PC-3 (cell line): Measurements from ENCODE around the gene HEPACAM2. TPM values are rescaled to one million over a fixed set of nuclear protein-coding genes. Genes with fewer than 3 reads are reported as not detected.
A peak's percentile ranks its signal among the peaks of the same experiment; 100 is the strongest.

Source experiments
- ATAC-seq: fragments of 200-7000 bp; cut with Tn5 transposase; 2 replicates; pipeline ENCODE4 v1.9.1; 2020; ENCODE audit warnings: mild to moderate bottlenecking, moderate library complexity
- BruUV-seq: library from RNA; stranded (reverse); fragments of 400-500 nt; replicated peaks from 2 replicates; lab custom pipeline; 2021; lab: Mats Ljungman, UMichigan
- CTCF ChIA-PET: fragments of 300-600 bp; sonication (Branson Sonifier 250); formaldehyde crosslinking; loops from one replicate; lab custom pipeline; 2022; ENCODE audit warnings: antibody characterized with exemption; lab: Charles Lee
- POLR2A ChIA-PET: fragments of 300-600 bp; sonication (Branson Sonifier 250); formaldehyde crosslinking; loops from one replicate; lab custom pipeline; 2022; ENCODE audit warnings: antibody characterized with exemption; ENCODE audit not compliant: unreplicated experiment; lab: Charles Lee
- DNase-seq: peaks from one replicate; pipeline ENCODE4 v3.0.0-alpha.2; 2015
- H2AFZ ChIP-seq: fragments of 300-600 bp; sonication (generic); 2 replicates; pipeline ENCODE4 v1.6.0; 2016; ENCODE audit warnings: antibody characterized with exemption, low read length
- H3F3A ChIP-seq: fragments of 300-600 bp; sonication (generic); one replicate; pipeline ENCODE4 v1.6.0; 2017; ENCODE audit warnings: antibody characterized with exemption, low read length, control low read depth, mild to moderate bottlenecking; ENCODE audit not compliant: unreplicated experiment
- H3K27ac ChIP-seq: fragments of 300-600 bp; sonication (generic); 2 replicates; pipeline ENCODE4 v1.5.1; 2016; ENCODE audit warnings: mild to moderate bottlenecking, low read length
- H3K27me3 ChIP-seq: fragments of 300-600 bp; sonication (generic); 2 replicates; pipeline ENCODE4 v1.6.1; 2016; ENCODE audit warnings: low read length, mixed read lengths
- H3K36me3 ChIP-seq: fragments of 300-600 bp; sonication (generic); 2 replicates; pipeline ENCODE4 v1.6.1; 2016; ENCODE audit warnings: low read depth, mixed run types, low read length, mixed read lengths
- H3K4me1 ChIP-seq: fragments of 300-600 bp; sonication (generic); 2 replicates; pipeline ENCODE4 v1.5.1; 2016; ENCODE audit warnings: low read length; ENCODE audit not compliant: insufficient read depth
- H3K4me2 ChIP-seq: fragments of 300-600 bp; sonication (generic); 2 replicates; pipeline ENCODE4 v1.6.0; 2016; ENCODE audit warnings: low read length
- H3K4me3 ChIP-seq: fragments of 300-600 bp; sonication (generic); 2 replicates; pipeline ENCODE4 v1.5.1; 2016; ENCODE audit warnings: mild to moderate bottlenecking, low read length, mixed read lengths
- H3K79me2 ChIP-seq: fragments of 300-600 bp; sonication (generic); 2 replicates; pipeline ENCODE4 v1.6.1; 2017; ENCODE audit warnings: low read length, mixed read lengths
- H3K9ac ChIP-seq: fragments of 300-600 bp; sonication (generic); 2 replicates; pipeline ENCODE4 v1.6.0; 2016; ENCODE audit warnings: mild to moderate bottlenecking, low read length
- H3K9me2 ChIP-seq: fragments of 300-600 bp; sonication (generic); replicated peaks from 2 replicates; pipeline ENCODE4 v1.6.1; 2016; ENCODE audit warnings: mixed run types, low read length, mixed read lengths
- H3K9me3 ChIP-seq: fragments of 300-600 bp; sonication (generic); 2 replicates; pipeline ENCODE4 v1.6.1; 2016; ENCODE audit warnings: low read length, mixed read lengths
- H4K20me1 ChIP-seq: fragments of 300-600 bp; sonication (generic); 2 replicates; pipeline ENCODE4 v1.6.1; 2016; ENCODE audit warnings: low read length, mixed read lengths
- CTCF ChIP-seq: fragments of 300-600 bp; sonication (generic); conservative IDR thresholded peaks from 2 replicates; pipeline ENCODE4 v1.5.1; 2017; ENCODE audit warnings: antibody characterized with exemption, low read depth, mild to moderate bottlenecking, low read length
- EZH2 ChIP-seq: fragments of 300-600 bp; sonication (generic); IDR thresholded peaks from one replicate; pipeline ENCODE4 v1.6.1; 2017; ENCODE audit warnings: antibody characterized with exemption, mild to moderate bottlenecking, low read length; ENCODE audit not compliant: unreplicated experiment
- EZH2phosphoT487 ChIP-seq: fragments of 300-600 bp; sonication (generic); IDR thresholded peaks from 2 replicates; pipeline ENCODE4 v1.6.1; 2018; ENCODE audit warnings: mild to moderate bottlenecking, antibody characterized with exemption, low read length, borderline replicate concordance
- intact Hi-C: fragments of 100-400 bp; cut with micrococcal nuclease; formaldehyde crosslinking; loops from 2 replicates; pipeline ENCODE4 v1.9.0; 2023
- total RNA-seq: library from RNA; depleted of rRNA; stranded (reverse); fragments of >200 nt; gene quantifications from 2 replicates; pipeline ENCODE4 v1.2.3, GENCODE V29; 2014

HEPACAM2 gene
- total RNA-seq, 1 experiment from 2014 or later: not detected

- Histone ChIP-seq H3K9ac (no peak overlapping the region), H3K9me3 (no peaks in the 10 kb centered on the region), H3F3A (no peaks in the 10 kb centered on the region), H3K4me3 (no peak overlapping the region), H3K4me2 (no peak overlapping the region), H3K79me2 (no peaks in the 10 kb centered on the region), H3K27ac (no peak overlapping the region), H3K27me3 (no peaks in the 10 kb centered on the region), H2AFZ (no peak overlapping the region), H4K20me1 (no peaks in the 10 kb centered on the region), H3K36me3 (no peaks in the 10 kb centered on the region), H3K4me1 (peaks cover 15% of the 10 kb centered on the region), H3K9me2 (no peaks in the 10 kb centered on the region)
- no TSS peak for BruUV-seq
- DNase-seq (no peak), ATAC-seq (no peak)
- POLR2A ChIA-PET: no interaction called here
- TF ChIP-seq EZH2: no peak
- no peak for TF ChIP-seq EZH2phosphoT487
- no peak for TF ChIP-seq CTCF
- CTCF ChIA-PET: interaction anchor here (0.6 kb wide), 1 partner anchor 568 kb away, joined by 3 read pairs; no protein-coding TSS in a partner anchor
- intact Hi-C loops: loop anchor here (2.0 kb wide), 2 partner anchors 14 to 38 kb away; partner anchors contain the start of gene HEPACAM2
These were observed 37.2 kb downstream of the HEPACAM2 start for GRCh38 chr7:93188870-93189634.

DNA sequence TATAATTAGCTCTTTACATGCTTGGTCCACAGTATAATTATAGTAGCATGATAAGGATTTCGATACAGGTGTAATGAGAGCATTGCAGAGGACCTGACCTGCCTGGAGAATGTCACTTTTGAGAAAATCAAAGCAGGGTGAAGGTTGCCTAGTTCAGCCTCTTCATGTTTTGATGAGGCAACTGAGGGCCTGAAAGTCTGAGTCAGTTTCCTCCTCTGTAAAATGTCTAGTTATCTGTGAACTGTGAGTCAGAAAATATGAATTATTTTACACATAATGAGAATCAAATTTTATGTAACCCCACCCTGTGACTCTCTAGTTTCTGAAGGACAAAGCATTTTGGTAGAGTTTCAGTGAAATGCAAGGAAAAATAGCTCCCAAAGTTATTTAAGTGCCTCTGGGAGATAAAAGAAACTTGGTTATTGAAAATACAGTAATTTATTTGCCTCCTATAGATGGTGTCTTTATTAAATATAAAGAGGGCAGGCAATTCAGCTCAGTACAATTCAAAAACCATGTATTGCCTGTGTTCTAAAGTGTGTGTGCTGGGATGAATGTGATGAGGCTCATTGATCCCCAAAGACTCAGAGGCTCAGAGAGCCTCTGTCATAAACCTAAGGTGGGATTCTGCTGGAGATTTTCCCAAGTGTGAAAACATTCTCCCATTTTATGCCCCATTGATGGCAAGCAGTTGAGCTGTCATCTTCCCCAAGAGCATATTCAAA lies 40.8 kb downstream of the HEPACAM2 start:
- H3K9ac ChIP-seq: no peak overlapping the region
- H3K27me3 ChIP-seq: no peaks in the 10 kb centered on the region
- no peaks in the 10 kb centered on the region for H3K36me3 ChIP-seq
- no peaks in the 10 kb centered on the region for H3K9me3 ChIP-seq
- H3K4me3 ChIP-seq: no peak overlapping the region
- no peak for TF ChIP-seq CTCF
- no peak for TF ChIP-seq EZH2phosphoT487
- TF ChIP-seq EZH2: no peak
- no peaks in the 10 kb centered on the region for H3F3A ChIP-seq
- ATAC-seq (peak; percentile 81), DNase-seq (peak; percentile 49)
- ChIA-PET CTCF (interaction anchor here (0.7 kb wide), 1 partner anchor 18 kb away, joined by 3 read pairs; no protein-coding TSS in a partner anchor), POLR2A (interaction anchor here (0.5 kb wide), 1 partner anchor 263 kb away, joined by 3 read pairs; no protein-coding TSS in a partner anchor)
- no peak overlapping the region for H3K4me2 ChIP-seq
- peaks cover 10% of the 10 kb centered on the region; the same call in 1 of the 2 replicates for H3K4me1 ChIP-seq
- H3K9me2 ChIP-seq: no peaks in the 10 kb centered on the region
- no peak overlapping the region for H2AFZ ChIP-seq
- no peaks in the 10 kb centered on the region for H3K79me2 ChIP-seq
- BruUV-seq: no TSS peak
- intact Hi-C loops: no loop called here
- no peaks in the 10 kb centered on the region for H4K20me1 ChIP-seq
- no peak overlapping the region for H3K27ac ChIP-seq
